GM21515 (cell line): ENCODE results near the gene LCN9.
"Not testable (repeated sequence)": the region's sequence is repeated elsewhere in the genome, so short reads cannot be mapped to it uniquely, and the experiment has no call there.

Source experiments
- ATAC-seq: cut with Tn5 transposase; IDR thresholded peaks from one replicate; pipeline ENCODE4 v1.9.1; 2021; ENCODE audit not compliant: unreplicated experiment

The LCN9 gene, protein sequence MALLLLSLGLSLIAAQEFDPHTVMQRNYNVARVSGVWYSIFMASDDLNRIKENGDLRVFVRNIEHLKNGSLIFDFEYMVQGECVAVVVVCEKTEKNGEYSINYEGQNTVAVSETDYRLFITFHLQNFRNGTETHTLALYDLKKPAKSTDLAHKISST

DNA sequence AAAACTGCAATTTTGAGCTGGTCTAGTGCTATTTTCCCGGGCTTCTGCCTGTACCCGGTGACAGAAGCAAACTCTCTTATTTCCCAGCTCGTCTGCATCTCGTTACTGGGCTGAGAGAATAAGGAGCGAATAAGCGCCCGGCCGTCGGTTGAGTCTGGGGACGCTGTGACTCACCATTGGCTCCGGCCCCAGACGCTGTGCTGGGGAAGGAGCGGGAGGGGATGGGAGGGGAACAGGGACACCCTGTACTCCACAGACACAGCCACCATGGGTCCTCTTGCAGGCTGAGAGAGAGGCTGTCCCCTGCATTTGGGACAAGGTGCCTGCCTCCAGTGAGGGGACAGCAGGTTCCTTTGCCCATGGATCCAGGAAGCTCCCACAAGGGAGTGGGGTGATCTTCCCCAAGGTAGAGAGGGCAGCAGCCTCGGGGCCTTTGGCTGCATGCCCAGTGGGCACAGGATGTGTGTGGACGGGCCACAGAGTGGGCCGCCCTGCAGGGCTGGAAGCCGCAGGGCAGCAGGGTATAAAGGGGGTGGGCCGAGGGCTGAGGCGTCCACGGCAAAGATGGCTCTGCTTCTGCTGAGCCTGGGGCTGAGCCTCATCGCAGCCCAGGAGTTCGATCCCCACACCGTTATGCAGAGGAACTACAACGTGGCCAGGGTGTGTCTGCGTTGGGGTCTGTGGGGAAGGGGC, at the start of gene LCN9:
Gene LCN9 (plus strand): TSS at position 552 of the 693 bp plus-strand sequence. CDS start 13 bp downstream, at position 565.
- ATAC-seq = no peak

DNA sequence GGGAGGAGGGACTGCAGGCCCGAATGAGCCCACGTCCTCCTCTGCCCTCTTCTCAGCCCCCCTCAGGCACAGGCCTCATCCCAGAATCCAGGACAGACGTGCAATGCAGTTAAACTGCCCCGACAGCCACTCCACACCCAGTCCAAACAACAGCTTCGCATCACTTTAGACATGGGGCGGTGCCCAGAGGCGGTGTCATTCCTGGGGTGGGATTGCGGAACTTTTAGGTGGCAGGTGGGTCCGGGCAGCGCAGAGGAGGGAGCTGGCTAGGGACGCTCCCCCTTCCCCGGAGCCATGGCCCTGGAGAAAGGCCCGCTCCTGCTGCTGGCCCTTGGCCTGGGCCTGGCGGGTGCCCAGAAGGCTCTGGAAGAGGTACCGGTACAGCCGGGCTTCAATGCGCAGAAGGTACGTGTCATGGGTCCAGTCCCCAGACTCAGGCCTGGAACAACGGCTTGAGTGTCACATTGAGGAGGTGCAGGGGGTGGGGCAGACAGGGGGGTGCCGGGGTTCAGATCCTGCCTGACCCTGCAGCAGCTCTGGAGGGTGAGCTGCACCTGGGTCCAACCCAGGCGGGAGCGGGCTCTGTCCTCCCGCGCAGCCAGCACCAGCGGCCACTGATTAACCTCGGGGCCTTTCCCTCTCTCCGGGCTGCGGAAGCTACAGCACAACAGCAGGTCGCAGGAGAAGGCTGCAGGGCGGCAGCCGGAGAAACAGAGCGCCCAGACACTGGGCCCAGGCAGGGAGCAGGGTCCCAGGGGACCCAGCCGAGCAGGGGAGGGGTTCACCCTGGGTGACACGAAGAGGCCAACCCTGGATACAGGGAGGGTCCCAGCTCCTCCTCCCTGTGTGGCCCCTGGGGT, 48.9 kb upstream of the LCN9 start:
- ATAC-seq = no peak

DNA sequence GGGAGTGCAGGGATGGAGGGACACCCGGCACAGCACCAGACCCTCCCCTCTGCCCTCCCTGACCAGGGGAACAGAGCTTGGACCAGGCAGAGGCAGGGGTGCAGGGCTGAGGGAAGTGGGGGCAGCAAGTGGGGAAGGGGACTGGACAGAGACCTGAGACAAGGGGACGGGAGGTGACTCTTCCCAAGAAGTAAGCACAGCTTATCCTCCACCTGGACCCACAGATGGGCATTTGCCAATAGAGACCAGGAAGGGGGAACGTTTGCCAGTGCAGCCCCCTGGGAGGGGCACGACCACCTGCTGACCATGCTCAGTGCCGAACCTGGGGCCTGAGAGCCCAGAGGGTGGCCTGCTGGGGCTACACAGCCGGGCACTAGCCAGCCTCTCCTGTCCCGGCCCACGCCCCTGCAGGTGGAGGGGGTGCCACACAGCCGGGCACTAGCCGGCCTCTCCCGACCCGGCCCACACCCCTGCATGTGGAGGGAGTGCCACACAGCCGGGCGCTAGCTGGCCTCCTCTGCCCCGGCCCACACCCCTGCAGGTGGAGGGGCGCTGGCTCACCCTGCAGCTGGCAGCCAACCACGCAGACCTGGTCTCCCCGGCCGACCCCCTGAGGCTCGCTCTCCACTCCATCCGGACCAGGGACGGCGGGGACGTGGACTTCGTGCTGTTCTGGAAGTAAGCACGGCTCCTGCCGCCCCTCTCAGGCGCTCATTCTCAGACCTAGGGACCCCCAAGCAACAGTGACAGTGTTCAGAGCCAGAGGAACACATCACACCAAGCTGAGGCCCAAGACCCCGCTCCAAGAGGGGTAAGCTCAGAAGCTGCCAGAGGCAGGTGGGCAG, 48.1 kb upstream of the LCN9 start:
- no peak for ATAC-seq

DNA sequence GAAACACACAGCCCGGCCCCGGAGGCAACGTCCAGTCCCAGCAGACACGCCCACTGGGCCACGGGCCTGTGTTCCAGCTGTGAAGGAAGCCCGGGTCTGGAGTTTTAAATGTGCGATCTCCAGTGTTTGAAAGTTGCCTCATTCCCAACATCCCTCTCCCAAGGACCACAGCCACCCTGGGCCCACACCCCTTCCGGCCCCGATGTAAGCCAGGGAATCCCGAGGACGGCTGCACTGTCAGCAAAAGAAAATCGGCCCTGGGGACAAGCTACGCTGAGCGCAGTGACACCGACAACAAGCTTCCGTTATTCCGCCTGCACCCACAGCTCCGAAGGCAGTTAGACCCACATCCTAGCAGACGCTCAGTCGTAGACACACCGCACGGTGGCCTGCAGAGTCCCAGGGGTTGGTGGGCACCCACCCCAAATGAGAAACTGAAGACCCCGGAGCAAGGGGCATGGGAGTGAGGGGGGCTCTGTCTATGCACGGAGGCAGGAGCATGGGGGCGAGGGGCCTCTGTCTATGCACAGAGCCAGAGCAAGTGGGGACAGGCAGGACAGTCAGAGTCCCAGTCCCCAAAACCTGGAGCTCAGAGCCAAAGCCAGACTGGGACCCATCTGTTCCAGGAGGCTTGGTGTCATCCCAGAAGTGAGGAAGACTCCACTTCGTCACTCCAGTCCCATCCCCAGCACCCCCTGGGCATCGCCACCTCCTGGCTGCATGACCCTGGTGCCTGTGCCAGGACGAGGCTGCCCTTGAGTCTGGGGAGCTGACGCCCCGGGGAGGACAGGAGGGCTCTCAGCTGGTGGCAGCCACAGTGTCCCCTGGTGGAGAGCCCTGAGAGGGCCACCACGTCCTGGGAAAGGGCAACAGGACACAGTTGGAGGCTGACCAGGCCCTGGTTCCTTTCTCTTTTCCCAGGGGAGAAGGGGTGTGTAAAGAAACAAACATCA, 47.2 kb upstream of the LCN9 start:
- no peak for ATAC-seq

DNA sequence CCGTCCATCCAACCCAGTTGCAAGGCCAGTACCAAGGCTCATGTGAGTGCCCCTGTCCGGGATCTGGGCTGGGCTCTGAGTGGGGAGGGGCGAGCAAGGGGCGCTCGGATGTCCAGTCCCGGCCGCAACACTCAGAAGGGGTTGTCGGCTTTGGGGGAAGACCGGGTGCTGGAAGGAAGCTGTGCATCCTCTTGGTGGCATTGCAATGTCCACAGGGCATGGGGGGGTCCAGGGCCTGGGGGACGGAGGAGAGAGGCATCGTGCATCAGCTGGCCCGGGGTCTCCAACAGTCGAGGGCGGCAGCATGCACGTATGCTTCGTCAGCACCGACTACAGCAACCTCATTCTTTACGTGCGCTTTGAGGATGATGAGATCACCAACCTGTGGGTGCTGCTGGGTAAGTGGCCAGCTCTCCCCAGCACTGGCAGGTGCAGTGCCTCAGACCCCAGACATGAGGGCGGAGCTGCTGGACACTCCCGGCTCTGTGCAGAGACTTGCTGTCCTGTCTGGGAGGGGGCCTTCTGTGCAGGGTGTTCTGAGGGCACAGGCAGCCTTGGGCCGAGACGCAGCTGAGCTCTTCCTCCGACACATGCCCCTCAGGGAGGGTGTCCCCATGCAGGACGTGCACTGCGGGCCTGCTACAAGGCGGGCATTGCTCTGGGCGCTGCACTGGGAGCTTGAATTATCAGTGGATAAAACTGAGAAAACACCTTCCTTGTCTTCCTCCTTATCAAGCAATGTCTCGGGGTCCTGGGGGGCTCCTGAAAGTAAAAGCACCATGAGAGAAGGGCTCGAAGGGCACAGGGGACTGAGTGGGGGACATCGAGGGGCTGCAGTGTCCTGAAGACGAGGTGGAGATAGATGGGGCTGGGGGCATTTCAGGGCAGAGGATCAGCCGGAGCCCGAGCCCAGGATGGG, 46.2 kb upstream of the LCN9 start:
- ATAC-seq = no peak

DNA sequence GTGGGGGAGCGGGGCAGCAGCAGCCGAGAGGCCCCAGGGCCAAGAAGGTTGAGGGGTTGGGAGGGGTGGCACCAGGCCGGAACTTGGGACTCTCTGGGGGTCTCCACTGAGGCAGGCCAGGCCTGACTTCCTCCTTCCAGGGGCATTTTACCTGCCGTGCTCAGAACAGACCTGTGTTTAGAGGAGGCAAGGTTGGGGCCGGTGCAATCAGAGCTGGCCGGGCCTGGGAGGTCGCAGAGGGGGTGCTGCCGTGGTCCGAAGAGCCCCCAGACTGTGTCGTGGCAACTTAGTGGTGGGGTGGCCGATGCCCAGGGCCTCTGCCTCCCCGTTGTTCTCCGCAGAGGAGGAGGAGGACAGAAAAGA, 45.6 kb upstream of the LCN9 start:
- ATAC-seq = no peak

DNA sequence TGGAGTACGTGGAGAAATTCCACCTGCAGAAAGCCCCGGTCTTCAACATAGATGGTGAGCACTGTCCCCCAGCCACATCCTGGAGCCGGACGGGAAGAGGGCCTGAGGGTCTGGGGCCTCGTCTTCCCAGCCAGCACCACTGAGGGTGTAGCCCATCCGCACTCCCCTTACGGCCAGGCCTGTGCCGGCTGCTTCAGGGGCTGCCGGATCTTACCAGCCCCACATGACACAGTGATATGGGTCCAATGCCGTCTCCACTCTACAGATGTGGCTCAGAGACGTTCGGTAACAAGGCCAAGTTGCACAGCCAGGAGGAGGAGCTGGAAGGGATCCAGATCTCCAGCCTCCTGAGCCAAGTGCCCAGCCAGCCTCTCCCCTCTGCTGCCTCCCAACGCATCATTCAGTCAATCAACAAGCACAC, 45.1 kb upstream of the LCN9 start:
- ATAC-seq = no peak

DNA sequence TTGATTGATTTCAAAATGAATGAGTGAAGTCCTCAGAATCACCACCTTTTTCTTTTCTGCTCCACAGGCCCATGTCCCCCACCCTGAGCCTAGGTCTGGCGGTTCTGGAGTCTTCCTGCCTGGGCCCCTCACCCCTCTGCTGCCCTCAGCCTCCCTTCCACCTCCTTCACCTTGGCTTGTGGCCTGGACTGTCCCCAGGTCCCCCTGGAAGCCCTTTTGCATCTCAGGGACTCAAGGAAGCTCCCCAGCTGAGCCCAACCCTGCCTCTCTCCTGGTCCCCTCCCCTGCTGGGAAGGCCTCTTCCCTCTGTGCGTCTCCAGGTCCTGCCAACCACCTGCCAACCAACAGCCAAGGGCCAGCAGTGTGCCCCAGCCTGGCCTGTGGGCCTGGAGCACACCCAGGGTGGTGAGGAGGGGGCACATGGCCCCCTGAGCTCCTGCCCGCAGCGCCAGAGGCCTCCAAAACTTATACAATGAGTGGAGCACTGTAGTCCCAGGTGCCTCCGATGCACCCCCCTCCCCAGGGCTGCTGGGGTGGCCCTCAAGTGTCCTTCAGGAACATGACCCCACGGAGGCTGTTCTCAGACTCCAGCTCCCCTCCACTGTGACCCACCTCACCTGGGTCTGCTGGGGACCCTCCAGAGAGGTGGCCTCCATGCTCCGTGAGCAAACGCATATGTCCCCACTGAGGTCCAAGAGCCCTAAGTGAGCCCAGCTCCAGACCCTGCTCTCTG, 44.1 kb upstream of the LCN9 start:
- no peak for ATAC-seq

DNA sequence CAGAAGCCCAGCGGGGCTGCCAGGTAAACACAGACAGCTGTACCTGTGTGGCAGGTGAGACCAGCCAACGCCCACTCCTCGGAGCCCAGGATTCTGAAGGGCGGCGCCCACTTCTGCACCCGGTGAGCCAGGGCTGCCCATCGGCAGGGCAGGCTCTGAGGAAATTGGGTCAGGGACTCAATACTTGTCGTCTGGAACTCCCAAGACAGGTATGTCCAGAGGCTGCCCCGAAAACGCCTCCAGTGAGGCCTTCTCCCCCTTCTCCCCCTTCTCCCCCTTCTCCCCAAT, 43.6 kb upstream of the LCN9 start:
- no peak for ATAC-seq

DNA sequence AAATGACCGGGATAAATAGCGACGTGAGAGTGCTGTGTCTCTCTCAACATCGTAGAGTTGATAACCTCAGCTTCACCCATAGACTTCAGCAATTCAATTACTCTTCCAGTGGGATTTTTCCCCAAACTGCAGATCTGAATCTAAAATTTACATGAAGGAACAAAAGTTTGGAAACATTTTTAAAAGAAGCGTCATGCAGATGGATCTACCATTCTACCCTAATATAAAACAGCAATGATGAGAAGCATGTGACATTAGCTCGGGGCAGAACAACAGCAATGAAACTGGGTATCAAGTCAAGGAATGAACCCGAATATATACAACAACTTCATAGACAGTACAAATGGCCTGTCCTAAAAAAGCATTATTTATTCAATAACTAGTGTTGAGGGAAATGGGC, 42.6 kb upstream of the LCN9 start:
- ATAC-seq = no peak

DNA sequence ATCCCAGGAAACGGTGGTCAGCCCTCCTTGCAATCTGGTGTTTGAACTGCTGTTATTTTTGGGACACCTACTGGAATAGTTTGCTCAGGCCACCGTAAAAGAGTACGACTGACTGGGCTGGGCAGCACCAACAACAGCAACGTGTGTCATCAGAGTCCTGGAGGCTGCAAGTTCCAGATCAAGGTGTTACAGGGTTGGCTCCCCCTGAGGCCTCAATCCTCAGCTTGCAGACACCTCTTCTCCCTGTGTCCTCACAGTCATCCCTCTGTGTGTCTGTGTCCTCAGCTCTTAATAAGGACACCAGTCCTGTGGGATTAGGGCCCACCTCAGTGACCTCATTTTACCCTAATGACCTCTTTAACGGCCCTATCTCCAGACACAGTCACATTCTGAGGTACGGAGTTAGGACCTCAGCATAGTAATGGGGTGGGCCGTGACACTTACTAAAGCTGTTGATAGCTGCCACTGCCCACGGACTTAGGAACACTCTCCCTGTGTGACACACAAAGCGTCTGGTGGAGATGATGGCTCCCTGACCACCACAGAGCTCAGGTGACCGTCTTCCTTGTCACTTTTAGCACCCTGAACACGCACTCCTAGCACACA, 40.6 kb upstream of the LCN9 start:
- no peak for ATAC-seq

DNA sequence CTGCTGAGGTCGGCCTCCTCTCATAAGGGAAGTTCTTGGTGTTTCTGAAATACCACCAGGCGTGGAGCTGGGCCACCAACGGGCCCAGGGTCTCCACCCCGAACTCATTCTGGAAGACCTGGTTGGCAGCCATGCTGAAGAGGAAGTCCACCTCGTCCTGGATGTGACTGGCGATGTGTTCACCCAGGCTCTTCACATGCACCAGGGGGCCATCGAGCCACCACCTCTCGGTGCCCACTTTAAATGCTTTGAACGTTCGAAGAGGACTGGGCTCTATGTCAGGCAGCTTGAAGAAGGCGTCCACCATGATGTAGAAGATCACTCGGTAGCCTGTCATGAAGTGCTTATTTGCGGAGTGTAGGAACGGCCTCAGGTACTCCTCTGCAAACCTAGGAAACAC, 38.8 kb upstream of the LCN9 start:
- no peak for ATAC-seq

DNA sequence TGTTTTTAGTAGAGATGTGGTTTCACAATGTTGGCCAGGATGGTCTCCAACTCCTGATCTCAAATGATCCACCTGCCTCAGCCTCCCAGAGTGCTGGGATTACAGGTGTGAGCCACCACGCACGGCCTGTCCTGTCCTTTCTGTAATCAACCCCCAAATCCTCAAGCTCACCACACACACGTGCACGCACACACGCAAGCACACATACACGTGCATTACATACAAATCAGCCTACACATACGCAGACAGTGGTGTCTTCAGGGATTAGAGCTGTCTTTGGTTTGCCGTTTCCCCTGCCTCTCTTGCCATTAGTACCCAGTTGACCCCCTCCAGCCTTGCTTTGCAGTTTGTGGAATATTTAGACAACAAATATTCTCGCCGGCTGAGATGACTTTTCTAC, 30.3 kb upstream of the LCN9 start:
- ATAC-seq = no peak

DNA sequence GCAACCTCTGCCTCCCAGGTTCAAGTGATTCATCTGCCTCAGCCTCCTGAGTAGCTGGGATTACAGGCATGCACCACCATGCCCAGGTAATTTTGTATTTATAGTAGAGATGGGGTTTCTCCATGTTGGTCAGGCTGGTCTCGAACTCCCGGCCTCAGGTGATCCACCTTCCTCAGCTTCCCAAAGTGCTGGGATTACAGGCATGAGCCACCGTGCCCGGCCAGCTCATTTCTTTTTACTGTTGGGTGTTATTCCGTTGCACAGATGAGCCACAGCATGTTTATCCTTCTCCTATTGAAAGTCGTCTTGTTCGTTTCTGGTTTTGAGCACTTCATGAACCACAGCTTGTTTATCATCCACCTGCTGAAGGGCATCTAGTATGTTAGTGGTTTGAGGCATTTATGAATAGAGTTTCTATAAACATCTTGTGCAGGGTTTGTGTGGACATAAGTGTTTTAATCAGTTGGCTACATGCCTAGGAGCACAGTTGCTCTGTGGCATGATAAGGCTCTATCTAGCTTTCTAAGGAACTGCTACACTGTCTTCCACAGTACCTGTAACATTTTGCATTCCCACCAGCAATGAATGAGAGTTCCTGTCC, 26.1 kb upstream of the LCN9 start:
- not testable (repeated sequence) for ATAC-seq

DNA sequence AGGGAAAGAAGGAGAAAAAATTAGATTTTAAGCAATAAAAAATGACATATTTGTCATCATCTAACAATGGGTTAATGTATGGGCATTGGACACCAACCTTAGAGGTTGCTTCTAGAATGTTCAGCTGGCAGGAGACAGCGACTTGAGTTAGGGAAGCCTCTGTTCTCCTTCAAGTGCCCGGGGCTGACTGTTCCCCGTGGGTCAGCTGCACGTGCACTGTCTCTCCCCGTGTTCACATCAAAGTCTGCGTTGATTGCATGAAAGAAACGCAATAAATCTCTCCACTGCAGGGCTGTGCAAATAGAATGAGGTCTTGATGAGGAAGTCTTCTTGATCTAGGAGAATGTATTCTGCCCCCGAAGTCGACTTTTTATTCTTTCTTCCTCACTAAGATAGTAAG, 23.9 kb upstream of the LCN9 start, which contains the start of gene GLT6D1:
Gene GLT6D1 (minus strand): TSS at position 345 of the 400 bp plus-strand sequence. CDS start 353 bp downstream, outside the sequence.
- ATAC-seq = no peak

DNA sequence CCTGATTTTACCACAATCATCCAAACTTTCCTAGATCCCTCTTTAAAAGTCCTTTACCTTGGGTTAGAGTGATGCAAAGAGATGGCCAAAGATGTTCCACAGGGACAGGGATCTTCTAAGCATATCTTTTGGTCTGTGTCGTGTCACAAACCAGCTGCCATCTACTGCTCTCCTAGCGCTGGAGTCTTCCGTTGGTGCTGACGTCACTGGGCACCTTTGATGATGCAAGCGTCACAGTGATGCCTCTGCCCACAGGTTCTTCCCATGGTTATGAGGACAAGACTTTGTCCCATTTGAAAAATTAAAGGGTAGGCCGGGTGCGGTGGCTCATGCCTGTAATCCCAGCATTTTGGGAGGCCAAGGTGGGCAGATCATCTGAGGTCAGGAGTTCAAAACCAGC, 22.1 kb upstream of the LCN9 start:
- ATAC-seq = no peak

DNA sequence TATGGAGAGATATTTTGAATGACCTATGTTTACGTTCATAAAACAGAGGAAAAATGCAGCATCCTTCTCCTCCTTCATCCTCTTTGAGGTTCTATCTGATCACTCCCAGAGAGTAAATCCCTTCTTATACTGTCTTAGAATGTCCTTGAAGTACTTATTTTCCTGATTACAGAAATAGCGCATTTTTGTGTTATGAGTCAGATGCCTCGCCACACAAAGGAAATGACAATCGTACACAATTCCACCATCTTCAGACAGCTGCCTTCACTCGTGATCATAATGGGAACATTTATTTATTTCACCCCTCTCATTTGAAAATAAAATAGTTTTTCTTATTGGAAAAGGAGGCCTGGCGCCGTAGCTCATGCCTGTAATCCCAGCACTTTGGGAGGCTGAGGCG, 21.4 kb upstream of the LCN9 start:
- no peak for ATAC-seq
